Hippocampal formation (tissue), 2 donors: Measurements from ENCODE around the gene CDH4.

ENCODE experiments used
- DNase-seq, 2 donors: peaks; one replicate each; lab custom pipeline; 2025; lab: John Stamatoyannopoulos, UW

Gene CDH4

GRCh38 chr20:61803915-61804751 lies 552.1 kb downstream of the CDH4 start:
- DNase-seq = no peak

GRCh38 chr20:61804752-61805295 lies 552.8 kb downstream of the CDH4 start:
- no peak for DNase-seq

- DNase-seq = no peak
Observed at GRCh38 chr20:61805365-61805764, 553.3 kb downstream of the CDH4 start.

- no peak for DNase-seq
Observed at GRCh38 chr20:61805781-61806180, 553.7 kb downstream of the CDH4 start.

- DNase-seq = no peak
Observed at GRCh38 chr20:61806314-61806713, 554.3 kb downstream of the CDH4 start.

- DNase-seq = no peak
Observed at GRCh38 chr20:61806995-61807394, 554.9 kb downstream of the CDH4 start.

- DNase-seq = no peak
Observed at GRCh38 chr20:61807471-61808160, 555.6 kb downstream of the CDH4 start.

- DNase-seq = no peak
Observed at GRCh38 chr20:61808447-61808846, 556.4 kb downstream of the CDH4 start.

GRCh38 chr20:61809006-61809770 lies 557.1 kb downstream of the CDH4 start:
- DNase-seq = no peak

- no peak for DNase-seq
Observed at GRCh38 chr20:61810066-61810737, 558.1 kb downstream of the CDH4 start.

- DNase-seq = no peak
Observed at GRCh38 chr20:61810738-61811135, 558.7 kb downstream of the CDH4 start.

- DNase-seq = no peak
Observed at GRCh38 chr20:61811166-61811565, 559.1 kb downstream of the CDH4 start.

- no peak for DNase-seq
Observed at GRCh38 chr20:61812121-61812844, 560.2 kb downstream of the CDH4 start.

- no peak for DNase-seq
Observed at GRCh38 chr20:61812845-61813485, 560.9 kb downstream of the CDH4 start.

GRCh38 chr20:61813791-61814190 lies 561.7 kb downstream of the CDH4 start:
- DNase-seq = no peak

GRCh38 chr20:61814244-61814643 lies 562.2 kb downstream of the CDH4 start:
- no peak for DNase-seq

GRCh38 chr20:61814726-61815125 lies 562.7 kb downstream of the CDH4 start:
- DNase-seq = no peak

GRCh38 chr20:61815176-61815575 lies 563.1 kb downstream of the CDH4 start:
- DNase-seq = no peak

GRCh38 chr20:61815678-61816077 lies 563.6 kb downstream of the CDH4 start:
- no peak for DNase-seq

GRCh38 chr20:61816606-61817460 lies 564.8 kb downstream of the CDH4 start:
- no peak for DNase-seq
